ENCODE measurements around the gene NEURL1. TPM values are rescaled to one million over a fixed set of nuclear protein-coding genes. Genes with fewer than 3 reads are reported as not detected.

The NEURL1 gene
- total RNA-seq, 1 donor from 2014 or later = 1.3 TPM

DNA sequence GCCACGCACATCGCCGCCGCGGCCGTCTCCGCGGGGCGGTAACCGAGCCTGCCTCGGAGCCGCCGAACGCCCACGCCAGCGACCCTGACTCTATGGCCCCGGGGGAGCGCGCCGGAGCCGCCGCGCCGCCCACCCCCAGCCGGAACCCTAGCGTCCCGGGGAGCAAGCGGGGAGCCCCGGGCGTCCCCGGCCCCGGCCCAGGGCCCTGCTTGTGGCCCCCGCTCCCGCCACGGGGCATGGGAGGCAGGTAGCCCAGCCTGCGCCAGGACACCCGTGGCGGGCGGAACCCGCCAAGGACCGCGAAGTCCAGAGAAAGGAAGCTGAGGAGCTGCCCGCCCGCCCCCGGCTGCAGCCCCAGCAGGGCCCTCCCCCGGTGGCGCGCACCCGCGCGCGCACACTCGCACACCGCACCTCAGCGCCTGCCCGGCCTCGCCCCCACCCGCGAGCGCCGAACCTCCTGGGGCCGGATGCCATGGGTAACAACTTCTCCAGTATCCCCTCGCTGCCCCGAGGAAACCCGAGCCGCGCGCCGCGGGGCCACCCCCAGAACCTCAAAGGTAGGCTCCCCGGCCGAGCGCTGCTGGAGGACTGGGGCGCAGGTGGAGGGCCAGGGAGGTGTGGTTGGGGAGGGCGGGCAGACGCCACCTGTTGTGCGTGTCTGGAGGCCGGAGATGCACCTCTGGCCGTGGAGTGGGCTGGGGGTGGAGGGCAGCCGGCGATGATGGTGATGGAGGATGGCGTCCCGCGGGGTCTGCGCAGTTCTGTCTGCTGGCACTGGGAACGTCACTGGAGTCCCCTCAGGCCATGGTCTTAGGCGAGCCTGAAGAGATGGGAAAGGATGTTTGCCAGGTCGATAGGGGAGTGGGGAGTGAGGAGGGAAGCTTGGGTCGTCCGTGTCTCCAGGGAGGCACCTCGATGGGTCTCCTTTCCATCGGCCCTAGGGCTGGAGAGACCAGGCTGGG, 692 bp downstream of the NEURL1 start:
- no peak for TF ChIP-seq CTCF (conservative IDR thresholded peaks at IDR 0.05; ENCODE audit: low read depth, low read length)
- peak overlapping the region; percentile 40 for H3K4me3 ChIP-seq (ENCODE audit: low read depth, low read length)
- no peak for DNase-seq (ENCODE audit: low read depth)

- no peak for DNase-seq (ENCODE audit: low read depth)
- TF ChIP-seq CTCF (conservative IDR thresholded peaks at IDR 0.05; ENCODE audit: low read depth, low read length) = no peak
- H3K4me3 ChIP-seq (ENCODE audit: low read depth, low read length) = no peak overlapping the region
Observed at GRCh38 chr10:103495321-103495720, 1.8 kb downstream of the NEURL1 start.

DNA sequence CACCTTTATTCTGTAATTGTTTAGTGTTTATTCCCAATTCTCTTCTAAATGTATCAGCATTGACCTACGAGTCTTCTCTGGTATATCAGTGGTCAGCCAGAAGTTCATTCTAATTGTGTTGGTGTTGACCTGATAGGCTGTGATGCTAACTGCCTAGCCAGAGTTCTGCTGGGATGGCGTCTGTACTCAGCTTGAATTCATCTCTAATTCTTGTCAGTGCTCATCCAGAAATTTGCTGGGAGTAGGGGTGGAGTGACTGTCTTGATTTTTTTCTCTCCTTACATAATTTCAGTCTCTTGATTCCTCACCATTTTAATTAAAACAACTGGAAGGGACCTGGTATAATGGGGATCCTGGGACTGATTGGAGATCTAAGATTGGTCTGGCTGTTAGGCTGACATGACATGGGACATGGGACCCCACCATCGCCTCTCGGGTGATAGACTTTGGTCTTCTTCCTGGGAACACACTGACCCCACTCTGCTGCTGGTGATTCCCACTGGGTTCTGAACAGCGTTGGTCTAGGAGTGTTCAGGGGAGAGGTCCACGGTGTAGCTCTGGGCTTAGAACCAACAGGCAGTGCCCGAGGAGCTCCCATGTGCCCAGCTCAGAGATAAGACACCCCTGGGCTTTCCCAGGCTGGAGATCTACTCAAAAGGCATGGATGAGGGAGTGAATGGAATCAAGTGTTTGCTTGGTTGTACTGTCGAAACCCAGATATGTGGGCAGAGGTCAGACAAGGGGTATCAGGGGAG, 3.8 kb downstream of the NEURL1 start:
- no peak for TF ChIP-seq CTCF (conservative IDR thresholded peaks at IDR 0.05; ENCODE audit: low read depth, low read length)
- DNase-seq (ENCODE audit: low read depth) = no peak

DNA sequence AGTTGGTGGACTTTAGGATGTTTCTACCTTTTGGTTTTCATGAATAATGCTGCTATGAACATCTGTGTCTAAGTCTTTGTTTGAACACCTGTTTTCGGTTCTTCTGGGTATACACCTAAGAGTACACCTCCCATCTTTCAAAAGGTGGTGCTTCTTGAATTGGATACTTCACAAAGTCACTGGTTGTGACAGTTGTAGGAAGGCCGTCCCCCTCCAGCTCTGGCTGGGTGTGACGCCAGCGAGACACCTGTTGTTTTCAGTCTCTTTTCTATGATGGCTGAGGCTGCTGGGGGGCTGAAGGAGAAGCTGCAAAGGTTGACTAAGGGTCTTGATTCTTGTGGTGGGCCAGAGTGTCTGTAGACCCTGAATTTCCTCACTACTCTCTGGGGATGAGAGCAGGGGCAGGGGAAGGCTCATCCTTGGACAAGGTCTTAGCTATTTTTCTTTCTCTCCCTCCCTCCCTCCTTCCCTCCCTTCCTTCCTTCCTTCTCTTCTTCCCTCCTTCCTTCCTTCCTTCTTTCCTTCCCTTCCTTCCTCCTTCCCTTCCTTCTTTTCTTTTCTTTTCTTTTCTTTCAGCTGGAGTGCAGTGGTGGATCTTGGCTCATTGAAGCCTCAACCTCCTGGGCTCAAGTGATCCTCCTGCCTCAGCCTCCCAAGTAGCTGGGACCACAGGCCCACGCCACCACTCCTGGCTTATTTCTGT, 5.6 kb downstream of the NEURL1 start:
- DNase-seq (ENCODE audit: low read depth) = no peak
- TF ChIP-seq CTCF (conservative IDR thresholded peaks at IDR 0.05; ENCODE audit: low read depth, low read length) = no peak
- no peak overlapping the region for H3K4me3 ChIP-seq (ENCODE audit: low read depth, low read length)

More for the DNA sequence above, 3.8 kb downstream of the NEURL1 start:
- H3K4me3 ChIP-seq (ENCODE audit: low read depth, low read length) = no peak overlapping the region

GRCh38 chr10:103499881-103500280, 6.4 kb downstream of the NEURL1 start:
- no peak for DNase-seq (ENCODE audit: low read depth)
- no peak for TF ChIP-seq CTCF (conservative IDR thresholded peaks at IDR 0.05; ENCODE audit: low read depth, low read length)
- H3K4me3 ChIP-seq (ENCODE audit: low read depth, low read length) = no peak overlapping the region

- no peak for TF ChIP-seq CTCF (conservative IDR thresholded peaks at IDR 0.05; ENCODE audit: low read depth, low read length)
- no peak overlapping the region for H3K4me3 ChIP-seq (ENCODE audit: low read depth, low read length)
- no peak for DNase-seq (ENCODE audit: low read depth)
Observed at GRCh38 chr10:103500481-103500880, 7.0 kb downstream of the NEURL1 start.

Measured in epithelial cell of proximal tubule (primary cell).